Activated CD4-positive, alpha-beta T cell treated with anti-CD3 and anti-CD28 coated beads, Interleukin-10, Interleukin-2, amounts not matched to agents 100 ng/mL and 50 ng/mL, durations not matched to agents 16 hours and 8 hours (primary cell): Measurements from ENCODE around the gene MAN2C1.
"Not testable (repeated sequence)": the region's sequence is repeated elsewhere in the genome, so short reads cannot be mapped to it uniquely, and the experiment has no call there.

Source experiments
- DNase-seq: peaks from one replicate; pipeline ENCODE4 v3.0.0-alpha.2; 2020

The MAN2C1 gene

DNA sequence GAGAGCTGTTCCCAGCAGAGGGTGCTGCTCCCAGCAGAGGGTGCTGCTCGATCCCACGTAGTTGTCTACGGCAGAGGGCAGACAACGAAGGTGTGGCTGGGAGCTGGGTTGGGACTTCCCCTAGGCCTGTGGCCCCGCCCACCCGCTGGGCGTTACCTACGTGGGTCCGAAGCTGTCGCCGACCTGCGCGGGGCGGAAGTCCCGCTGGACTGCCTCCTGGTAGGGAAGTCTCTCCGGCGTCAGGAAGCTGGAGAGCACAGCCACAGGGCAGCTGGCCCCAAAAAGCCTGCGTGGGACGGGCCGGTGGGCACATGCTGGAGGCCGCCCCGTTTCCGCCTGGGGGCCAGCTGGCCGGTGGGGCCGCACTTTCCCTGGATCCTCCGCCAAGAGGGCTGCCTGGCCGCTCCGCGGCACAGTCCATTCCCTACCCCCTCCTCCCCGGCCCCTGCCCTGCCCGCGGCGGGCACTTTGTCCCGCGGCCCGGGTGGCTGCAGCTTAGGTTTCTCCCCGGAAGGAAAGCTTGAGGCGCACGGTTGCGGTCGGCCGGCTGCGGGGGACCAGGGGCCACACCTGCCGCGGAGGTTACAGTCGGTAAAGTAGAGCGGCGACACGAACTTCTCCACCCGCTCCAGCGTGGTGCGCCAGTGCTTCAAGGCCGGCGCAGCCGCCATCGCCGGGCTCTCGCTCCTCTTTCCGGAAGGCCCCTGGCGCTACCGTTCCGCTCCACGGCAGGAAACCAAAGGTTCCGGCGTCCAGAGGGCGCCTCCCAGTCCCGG lies at the start of gene MAN2C1:
TSS of gene MAN2C1 (minus strand) at position 695 of the 776 bp plus-strand sequence. CDS start at position 671, 24 bp downstream.
- peak; percentile 98 for DNase-seq

- DNase-seq = no peak
Measured at GRCh38 chr15:75416584-75416983, 48.2 kb upstream of the MAN2C1 start.

GRCh38 chr15:75410196-75410595 lies 41.8 kb upstream of the MAN2C1 start:
- peak; percentile 41 for DNase-seq

GRCh38 chr15:75407083-75407482 lies 38.7 kb upstream of the MAN2C1 start:
- peak; percentile 56 for DNase-seq

DNA sequence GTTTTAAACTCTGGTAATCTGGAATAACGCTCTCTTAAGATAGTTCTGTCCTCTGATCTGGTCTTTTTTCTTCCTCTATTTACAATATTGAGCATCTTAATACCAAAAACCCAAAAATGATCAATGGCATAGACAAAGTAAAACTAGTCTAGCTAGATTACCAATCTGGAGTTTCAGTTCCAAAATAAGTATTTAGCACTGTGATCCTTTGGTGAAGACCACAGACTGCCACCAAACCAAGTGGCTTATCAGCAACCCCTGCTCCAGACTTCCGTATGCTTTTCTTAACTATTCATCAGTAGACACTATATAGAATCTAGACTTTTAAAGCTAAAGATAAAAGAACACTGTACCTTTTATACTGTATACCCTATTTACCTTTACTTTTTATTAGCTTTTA lies 35.5 kb upstream of the MAN2C1 start:
- peak; percentile 43 for DNase-seq

DNA sequence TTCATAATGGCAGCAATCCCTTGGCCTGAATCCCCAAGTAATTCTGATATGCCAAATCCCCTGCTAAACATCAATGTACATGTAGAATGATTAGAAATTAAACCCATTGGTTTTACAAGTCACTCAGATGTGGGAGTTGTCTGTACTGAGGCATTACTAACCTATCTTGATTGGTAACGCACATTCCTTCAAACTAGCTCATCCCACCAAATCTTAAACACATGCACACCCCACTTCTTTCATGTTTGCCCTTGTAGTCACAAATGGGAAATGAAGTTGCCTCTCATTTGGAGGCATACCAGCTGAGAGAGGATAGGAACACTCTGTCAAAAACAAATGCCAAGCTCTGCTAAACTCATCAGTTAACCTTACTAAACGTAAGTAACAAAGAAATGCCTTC lies 29.1 kb upstream of the MAN2C1 start:
- DNase-seq = no peak

DNA sequence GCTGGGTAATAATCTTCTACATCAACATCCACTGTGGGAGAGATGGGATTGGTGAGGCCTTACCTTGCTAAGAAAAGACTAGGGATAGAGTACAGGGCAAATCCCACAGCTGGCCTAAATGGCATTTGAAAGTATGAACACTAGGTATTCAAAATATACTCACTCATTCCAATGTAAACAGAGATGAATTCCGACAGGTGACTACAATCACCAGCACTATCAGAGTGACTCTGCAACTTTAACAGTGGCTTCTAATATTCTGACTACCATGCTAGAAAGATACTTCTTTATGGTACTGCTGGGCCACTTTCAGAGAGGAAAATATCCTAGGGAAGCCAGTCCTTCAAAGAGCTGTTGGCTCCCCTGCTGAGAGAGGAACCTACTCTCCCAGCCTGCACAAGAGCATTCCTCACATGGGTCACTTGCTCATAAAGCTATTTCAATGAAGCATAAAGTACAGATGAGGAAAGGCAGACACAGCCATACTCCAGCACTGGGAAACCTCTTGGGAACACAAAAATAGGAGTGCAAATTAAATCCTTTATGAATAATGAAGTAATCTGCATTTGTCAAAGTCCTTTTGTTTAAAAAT lies 21.5 kb upstream of the MAN2C1 start:
- no peak for DNase-seq

GRCh38 chr15:75383986-75384385 lies 15.6 kb upstream of the MAN2C1 start:
- not testable (repeated sequence) for DNase-seq

DNA sequence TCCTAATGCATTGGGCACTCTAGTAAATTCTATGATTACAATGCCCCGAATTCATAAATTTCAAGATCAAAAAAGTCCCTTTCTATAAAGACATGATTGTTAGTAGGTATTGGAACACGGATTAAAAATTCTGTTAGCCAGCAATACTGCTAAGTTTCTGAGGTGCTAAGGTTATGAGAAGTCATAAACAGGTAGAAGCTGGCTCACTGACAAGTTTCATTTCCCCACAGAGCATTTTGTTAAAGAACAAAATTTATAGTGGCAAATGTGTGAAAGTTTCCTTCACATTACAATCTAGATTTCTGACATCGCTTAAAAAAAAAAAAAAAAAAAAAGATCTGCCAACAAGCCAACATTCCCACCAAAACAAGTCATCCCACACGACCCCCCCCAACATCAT lies 12.4 kb upstream of the MAN2C1 start:
- no peak for DNase-seq

DNA sequence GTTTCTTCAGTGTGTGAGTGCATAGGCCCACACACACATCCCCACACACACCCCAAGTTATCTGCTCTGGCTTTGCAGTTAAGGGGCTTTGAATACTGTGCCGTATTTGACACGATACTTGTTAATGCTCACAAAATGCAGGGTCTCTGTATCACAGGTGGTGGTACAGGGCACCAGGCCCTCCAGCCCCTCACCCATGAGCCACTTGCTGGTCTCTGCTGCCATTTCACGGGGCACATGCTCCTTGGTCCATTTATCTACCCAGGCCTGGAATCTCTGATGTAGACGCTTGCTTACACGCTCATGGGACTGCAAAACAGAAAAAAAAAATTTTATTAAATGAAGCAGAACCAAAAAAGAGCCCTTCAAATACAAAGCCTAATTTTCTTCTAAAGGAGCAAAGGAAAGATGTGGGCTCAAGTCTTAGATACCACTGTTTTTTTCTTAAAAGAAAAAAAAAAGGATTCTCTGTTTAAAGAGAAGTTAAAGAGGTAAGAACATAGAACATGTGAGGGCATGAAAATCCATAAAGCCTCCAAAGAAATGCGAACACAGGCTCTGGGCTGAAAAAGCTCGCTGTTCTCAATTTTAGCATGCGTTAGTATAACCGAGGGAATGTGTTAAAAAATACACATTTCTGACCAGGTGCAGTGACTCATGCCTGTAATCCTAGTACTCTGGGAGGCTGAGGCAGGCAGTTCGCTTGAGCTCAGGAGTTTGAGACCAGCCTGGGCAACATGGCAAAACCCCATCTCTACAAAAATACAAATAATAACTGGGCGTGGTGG lies 3.7 kb upstream of the MAN2C1 start:
- DNase-seq = no peak

- DNase-seq = no peak
Measured at GRCh38 chr15:75371486-75371885, 3.1 kb upstream of the MAN2C1 start.

DNA sequence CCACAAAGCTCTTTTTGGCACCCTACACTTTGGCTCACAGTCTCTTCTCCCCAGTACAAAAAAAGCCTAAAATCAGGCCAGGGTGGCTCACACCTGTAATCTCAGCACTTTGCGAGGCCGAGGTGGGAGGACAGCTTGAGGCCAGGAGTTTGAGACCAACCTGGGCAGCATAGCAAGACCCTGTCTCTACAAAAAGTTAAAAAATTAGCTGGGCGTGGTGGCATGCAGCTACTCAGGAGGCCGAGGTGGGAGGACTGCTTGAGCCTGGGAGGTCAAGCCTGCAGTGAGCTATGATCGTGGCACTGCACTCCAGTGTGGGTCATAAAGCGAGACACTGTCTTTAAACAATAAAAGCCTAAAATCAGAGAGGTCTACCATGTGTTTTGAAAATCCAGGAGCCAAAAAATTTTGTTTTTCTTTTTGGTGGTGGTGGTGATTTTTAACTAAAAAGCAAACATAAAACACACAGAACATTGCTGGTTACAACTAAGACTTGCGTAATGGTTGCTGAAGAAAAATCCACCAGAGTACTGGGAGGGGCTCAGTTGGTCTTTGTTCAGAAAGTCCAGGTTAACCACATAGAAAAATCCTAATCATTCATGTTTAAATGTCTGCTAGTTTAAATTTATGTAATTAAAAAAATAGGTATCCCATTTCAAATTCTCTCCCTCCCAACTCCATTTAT lies 1.6 kb upstream of the MAN2C1 start:
- no peak for DNase-seq

DNA sequence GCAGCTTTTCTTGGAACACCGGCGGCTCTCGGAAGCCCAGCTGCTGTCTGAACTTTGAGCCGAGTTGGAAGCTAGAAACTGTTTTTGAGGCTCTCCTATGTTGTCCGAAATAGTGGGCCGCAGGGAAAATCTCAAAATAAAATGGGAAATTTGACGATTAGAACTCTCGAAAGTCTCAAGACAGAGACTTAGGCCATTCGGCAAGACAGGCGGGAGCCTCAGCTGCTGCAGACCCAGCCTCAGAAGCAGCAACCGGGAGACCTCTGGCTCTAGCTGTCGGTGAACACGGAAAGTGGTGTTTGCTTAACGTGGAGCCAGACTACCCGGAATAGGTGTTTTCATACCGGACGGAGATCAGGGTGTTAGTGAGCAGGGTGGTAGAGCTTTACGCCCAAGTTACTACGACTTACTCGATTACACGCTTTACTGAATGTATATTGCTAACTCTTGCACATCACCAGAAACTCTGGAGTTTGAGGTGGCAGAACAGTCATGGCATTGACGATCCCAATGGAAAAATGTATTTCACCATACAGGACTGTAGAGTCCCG lies 357 bp upstream of the MAN2C1 start:
- DNase-seq = peak; percentile 26

GRCh38 chr15:75367406-75367912 lies 948 bp downstream of the MAN2C1 start:
- no peak for DNase-seq

GRCh38 chr15:75367006-75367405 lies 1.4 kb downstream of the MAN2C1 start:
- DNase-seq = no peak

GRCh38 chr15:75366163-75366562 lies 2.2 kb downstream of the MAN2C1 start:
- DNase-seq = no peak

- DNase-seq = no peak
Measured at GRCh38 chr15:75364881-75365280, 3.5 kb downstream of the MAN2C1 start.

- no peak for DNase-seq
Measured at GRCh38 chr15:75363786-75364185, 4.6 kb downstream of the MAN2C1 start.

DNA sequence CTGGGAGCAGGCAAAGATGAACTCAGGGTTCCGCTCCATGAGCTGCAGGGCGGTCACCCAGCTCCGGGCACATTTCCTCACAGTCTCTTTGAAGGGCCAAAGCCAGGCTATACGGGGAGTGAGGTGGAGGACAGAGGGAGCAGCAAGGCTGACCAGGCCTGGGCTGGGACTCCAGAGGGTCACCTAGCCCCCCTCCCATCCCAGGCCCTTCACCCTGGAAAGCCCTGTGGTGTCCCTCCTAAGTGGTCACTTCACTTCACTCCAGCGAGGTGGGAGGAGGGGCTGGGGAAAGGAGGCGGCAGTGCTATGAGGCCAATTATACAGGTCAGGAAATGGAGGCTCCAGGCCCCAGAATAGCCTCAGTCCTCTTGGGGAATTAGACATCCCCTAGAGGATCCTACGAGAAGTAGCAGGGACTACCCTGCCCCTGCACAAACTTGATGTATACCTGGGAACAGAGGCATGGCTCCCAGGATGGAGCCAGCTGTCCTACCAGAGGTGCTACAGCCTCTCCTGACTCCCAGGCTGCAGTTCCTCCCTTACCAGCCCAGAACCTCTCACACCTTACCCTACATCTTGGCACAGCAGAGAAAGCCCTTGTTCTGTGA lies 5.7 kb downstream of the MAN2C1 start:
- DNase-seq = no peak

DNA sequence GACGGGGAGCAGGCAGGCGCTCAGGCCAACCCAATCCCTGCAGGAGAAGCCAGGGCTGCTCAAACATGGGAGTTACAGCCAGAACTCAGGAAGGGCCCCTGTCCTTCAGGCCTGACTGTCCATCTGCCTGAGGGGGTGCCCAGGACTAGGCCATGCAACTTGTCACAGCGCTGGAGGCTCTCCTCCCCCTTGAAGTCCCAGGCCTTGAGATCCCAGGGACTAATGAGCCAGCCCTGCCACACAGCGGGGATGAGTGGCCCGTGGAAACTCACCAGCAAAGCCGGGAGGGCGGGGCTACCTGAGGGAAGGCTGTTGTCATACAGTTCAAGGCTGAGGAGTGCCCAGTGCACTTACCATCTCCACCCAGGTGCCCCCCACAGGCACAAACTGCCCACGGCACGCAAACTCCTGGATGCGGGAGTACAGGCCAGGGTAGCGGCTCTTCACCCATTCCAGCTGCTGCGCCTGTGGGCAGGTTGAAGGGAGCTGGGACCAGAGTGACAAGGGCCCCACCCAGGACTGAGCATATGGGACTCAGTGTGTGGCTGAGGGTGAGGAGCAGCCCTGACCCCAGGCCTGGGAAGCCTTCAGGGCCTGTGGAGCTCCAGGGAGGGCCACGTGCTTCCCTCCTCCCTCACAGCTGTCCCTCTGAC lies 6.3 kb downstream of the MAN2C1 start:
- DNase-seq = no peak

- DNase-seq = no peak
Measured at GRCh38 chr15:75361361-75361988, 6.9 kb downstream of the MAN2C1 start.
